Measurements from ENCODE around the gene NLRC4.
"Not testable (repeated sequence)": the region's sequence is repeated elsewhere in the genome, so short reads cannot be mapped to it uniquely, and the experiment has no call there.

NLRC4 gene

DNA sequence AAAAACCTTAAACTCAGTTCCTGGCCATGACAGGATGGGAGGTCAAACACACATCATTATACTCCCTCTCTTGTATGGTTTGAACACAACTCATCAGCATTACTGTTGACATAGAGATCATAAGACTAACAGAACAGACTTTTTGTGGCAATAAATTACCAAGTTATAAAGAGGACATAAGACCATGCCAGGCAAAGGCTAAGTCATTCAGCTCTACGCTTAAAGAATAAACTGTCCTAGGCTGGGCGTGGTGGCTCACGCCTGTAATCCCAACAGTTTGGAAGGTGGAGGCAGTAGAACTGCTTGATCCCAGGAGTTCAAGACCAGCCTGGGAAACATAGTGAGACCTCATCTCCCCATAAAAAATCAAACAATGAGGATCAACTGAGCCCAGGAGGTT lies 16.4 kb downstream of the NLRC4 start:
- DNase-seq (ENCODE audit: low spot score): no peak

DNA sequence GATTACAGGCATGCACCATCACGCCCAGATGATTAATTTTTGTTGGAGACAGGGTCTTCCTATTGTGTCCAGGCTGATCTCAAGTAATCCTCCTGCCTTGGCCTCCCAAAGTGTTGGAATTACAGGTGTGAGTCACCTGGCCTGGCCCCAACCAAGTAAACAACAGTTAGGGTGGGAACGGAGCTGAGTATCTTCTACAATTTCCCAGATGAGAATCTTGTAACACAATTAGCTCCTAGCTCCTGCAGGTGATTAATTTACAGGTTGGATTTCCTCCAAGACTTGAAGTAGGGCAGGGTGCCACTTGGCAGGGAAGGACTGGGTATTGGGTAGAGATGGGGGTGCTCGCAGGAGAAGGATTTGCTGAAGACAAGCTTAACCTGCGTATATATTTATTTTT lies 17.8 kb downstream of the NLRC4 start:
- no peak for DNase-seq (ENCODE audit: low spot score)

GRCh38 chr2:32242331-32242730 lies 22.4 kb downstream of the NLRC4 start:
- DNase-seq (ENCODE audit: low spot score): no peak

- DNase-seq (ENCODE audit: low spot score): no peak
Observed at GRCh38 chr2:32237996-32238395, 26.7 kb downstream of the NLRC4 start.

- no peak for DNase-seq (ENCODE audit: low spot score)
Observed at GRCh38 chr2:32237488-32237887, 27.2 kb downstream of the NLRC4 start.

GRCh38 chr2:32235315-32235714 lies 29.4 kb downstream of the NLRC4 start:
- DNase-seq (ENCODE audit: low spot score): no peak

DNA sequence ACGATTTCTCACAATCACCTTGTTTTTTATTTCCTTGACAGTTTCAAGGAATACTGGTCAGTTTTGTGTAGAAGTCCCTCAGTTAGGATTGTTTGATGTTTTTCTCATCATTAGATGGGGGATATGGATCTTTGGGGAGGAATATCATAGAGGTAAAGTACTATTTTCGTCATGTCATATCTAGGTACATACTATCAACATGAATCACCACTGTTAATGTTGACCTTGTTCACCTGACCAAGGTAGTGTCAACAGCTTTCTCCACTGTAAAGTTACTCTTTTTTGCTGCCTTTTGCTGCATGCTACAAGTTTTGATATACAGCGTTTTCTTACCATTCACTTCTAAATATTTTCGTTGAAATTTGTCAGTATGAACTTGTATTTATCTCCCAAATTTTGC lies 32.7 kb downstream of the NLRC4 start:
- DNase-seq (ENCODE audit: low spot score): no peak

DNA sequence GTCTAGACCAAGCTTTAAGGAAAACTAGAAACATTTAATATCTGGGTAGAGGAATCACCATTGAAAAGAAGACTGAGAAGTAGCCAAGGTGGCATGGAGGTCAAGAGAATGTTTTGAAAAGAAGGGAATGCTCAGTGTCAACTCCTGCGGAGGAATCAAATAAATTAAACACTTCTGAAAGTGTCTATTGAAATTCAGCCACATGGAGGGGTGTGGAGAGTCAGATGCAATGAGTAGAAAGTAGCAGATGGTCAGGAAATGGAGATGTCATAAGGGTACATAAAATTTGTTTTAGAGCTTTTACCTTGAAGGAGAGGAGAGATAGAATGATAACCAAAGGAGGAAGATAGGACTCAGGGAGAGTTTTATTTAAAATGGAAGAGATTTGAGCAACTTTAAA lies 35.1 kb downstream of the NLRC4 start:
- no peak for DNase-seq (ENCODE audit: low spot score)

DNA sequence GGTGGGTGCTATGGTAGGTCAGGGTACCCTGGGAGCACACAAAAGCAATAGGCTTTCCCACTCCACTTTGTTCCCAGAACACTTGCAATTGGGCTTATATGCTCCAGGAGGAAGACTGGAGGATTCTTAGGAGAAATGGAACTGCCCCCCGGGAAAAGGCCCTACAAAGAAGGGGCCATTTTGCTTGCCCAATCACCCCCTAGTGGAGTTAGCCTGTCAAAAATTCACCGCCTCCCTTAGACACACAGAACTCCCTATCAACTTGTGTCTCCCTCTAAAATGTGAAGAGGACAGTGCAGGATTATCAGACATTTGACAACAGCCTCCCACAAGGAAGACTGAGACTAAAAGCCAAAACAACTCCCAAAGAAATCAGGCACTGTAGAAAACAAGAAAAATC lies 36.5 kb downstream of the NLRC4 start:
- no peak for DNase-seq (ENCODE audit: low spot score)

- no peak for DNase-seq (ENCODE audit: low spot score)
Observed at GRCh38 chr2:32227492-32227891, 37.2 kb downstream of the NLRC4 start.

DNA sequence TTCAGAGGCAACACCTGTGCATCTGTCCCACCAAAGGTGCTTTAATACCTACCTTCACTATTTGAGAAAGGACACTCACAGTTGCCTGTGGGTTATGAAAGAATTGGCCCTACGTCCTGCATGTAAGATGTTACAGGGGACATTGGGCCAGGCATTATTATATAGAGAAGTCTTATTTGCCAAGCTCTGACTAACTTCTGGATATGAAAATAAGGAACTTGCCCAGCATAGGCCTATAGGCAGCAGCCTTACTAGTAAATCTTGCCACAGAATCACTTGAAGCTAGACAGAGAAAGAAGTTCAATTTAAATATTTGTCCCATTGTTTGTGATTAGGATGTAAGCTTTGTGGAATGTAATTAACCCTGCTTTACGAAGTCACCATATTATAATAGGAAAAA lies 41.7 kb downstream of the NLRC4 start:
- no peak for DNase-seq (ENCODE audit: low spot score)

- no peak for DNase-seq (ENCODE audit: low spot score)
Observed at GRCh38 chr2:32220445-32220844, 44.2 kb downstream of the NLRC4 start.

- no peak for DNase-seq (ENCODE audit: low spot score)
Observed at GRCh38 chr2:32212295-32212694, 52.4 kb downstream of the NLRC4 start.

DNA sequence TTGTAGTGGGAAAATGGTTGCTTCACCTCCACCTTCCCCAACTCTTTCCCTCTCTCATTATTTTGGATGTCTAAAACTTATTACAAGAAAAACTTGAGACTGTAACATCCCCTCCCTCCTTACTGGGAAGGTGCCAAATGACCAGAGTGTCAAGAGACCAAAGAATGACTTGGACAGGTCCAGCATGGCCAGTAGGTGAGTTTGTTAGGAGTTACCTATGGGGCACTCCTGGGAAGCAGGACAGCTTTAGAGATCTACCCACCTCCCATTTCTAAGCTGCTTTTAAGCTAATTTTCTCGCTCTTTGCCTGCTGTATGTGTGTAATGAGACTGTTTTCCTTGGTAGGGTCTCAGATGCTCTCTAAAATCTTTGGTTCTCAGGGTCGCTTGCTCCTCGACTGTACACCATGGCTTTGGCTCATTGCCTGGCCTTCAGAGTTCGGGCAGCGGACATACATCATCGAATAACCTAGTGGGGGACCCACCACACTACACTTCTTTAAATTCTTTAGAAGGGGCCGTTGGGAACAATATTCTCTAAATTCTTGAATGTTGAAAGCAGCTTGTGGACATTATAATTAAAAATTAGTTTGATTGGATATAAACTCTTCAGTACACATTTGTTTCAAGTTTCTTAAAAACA lies 53.8 kb downstream of the NLRC4 start:
- DNase-seq (ENCODE audit: low spot score): no peak

DNA sequence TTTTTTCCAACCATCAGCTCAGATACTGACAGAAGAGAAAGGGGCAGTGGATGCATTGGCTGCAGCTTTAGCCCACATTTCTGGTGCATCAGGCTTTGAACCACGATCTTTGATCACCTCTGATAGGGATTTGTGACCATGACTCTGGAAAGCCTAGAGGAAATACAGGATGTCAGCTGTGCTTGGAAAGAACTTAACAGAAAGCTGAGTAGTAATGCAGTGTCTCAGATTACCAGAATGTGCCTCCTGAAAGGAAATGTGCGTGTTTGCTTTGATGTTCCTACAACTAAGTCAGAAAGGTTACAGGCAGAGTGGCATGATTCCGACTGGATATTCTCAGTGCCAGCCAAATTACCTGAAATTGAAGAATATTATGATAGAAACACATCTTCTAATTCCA lies 61.3 kb downstream of the NLRC4 start:
- not testable (repeated sequence) for DNase-seq (ENCODE audit: low spot score)

- DNase-seq (ENCODE audit: low spot score): no peak
Observed at GRCh38 chr2:32200814-32201213, 63.9 kb downstream of the NLRC4 start.

GRCh38 chr2:32192418-32192817 lies 72.3 kb downstream of the NLRC4 start:
- DNase-seq (ENCODE audit: low spot score): no peak

GRCh38 chr2:32189011-32189410 lies 75.7 kb downstream of the NLRC4 start:
- no peak for DNase-seq (ENCODE audit: low spot score)

DNA sequence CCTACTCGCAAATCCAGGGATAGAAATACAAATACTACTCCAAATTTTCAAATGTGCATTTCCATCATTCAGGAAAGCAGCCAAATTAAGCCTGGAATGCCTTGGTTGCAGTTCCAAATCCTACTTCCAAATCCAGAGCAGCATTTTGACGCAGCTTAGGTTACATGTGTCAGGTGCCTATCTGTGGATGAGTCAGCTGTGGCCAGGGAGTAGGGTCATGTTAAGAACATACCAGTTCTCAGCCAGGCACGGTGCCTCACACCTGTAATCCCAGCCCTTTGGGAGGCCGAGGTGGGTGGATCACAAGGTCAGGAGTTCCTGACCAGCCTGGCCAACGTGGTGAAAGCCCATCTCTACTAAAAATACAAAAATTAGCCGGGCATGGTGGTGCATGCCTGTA lies 82.0 kb downstream of the NLRC4 start:
- DNase-seq (ENCODE audit: low spot score): no peak

All from hepatic stellate cell (primary cell).